Lower leg skin (tissue), 3 donors: ENCODE results near the gene TMEM259.

Experiments used
- POLR2A ChIP-seq, 2 donors: fragments of 450-650 bp; IDR thresholded peaks; one replicate each; pipeline ENCODE4 v1.6.1; 2016 to 2017; ENCODE audit warnings: antibody characterized with exemption in 2 of 2, mild to moderate bottlenecking in 1 of 2, moderate library complexity in 1 of 2
- TF ChIP-seq, protein P1 (sequence below), 3 donors: fragments of 450-650 bp; IDR thresholded peaks; one replicate each; pipeline ENCODE4 v1.5.1; 2016; ENCODE audit warnings: antibody characterized with exemption in 3 of 3, mild to moderate bottlenecking in 3 of 3, moderate library complexity in 2 of 3

DNA sequence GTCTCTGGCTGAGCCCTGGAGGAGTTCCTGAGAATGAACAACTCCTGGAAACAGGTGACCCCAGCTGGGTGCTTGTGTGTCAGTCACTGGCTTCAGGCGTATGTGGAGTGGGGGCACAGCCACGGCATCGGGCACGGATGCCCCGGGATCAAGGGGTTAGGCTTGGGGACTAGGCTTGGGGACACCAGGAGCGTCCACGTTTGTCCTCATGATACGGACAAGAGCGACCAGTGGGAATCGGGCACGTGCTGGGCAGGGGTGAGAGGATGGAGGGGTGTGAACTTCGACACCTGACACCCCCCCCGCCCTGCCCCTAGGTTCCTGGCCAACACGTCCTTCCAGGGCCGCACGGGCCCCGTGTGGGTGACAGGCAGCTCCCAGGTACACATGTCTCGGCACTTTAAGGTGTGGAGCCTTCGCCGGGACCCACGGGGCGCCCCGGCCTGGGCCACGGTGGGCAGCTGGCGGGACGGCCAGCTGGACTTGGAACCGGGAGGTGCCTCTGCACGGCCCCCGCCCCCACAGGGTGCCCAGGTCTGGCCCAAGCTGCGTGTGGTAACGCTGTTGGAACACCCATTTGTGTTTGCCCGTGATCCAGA lies 16.6 kb downstream of the TMEM259 start:
- no peak for TF ChIP-seq POLR2A (IDR thresholded peaks at IDR 0.05)
- TF ChIP-seq, protein P1, sequence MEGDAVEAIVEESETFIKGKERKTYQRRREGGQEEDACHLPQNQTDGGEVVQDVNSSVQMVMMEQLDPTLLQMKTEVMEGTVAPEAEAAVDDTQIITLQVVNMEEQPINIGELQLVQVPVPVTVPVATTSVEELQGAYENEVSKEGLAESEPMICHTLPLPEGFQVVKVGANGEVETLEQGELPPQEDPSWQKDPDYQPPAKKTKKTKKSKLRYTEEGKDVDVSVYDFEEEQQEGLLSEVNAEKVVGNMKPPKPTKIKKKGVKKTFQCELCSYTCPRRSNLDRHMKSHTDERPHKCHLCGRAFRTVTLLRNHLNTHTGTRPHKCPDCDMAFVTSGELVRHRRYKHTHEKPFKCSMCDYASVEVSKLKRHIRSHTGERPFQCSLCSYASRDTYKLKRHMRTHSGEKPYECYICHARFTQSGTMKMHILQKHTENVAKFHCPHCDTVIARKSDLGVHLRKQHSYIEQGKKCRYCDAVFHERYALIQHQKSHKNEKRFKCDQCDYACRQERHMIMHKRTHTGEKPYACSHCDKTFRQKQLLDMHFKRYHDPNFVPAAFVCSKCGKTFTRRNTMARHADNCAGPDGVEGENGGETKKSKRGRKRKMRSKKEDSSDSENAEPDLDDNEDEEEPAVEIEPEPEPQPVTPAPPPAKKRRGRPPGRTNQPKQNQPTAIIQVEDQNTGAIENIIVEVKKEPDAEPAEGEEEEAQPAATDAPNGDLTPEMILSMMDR (IDR thresholded peaks at IDR 0.05) = no peak
